Upper lobe of left lung (tissue), 6 donors: Measurements from ENCODE around the gene RRN3. TPM values are rescaled to one million over a fixed set of nuclear protein-coding genes. Genes with fewer than 3 reads are reported as not detected.
A peak's percentile ranks its signal among the peaks of the same experiment; 100 is the strongest.
"Not testable (repeated sequence)": the region's sequence is repeated elsewhere in the genome, so short reads cannot be mapped to it uniquely, and the experiment has no call there.

Experiments
- ATAC-seq, 2 donors: fragments of 200-7000 bp; cut with Tn5 transposase; one replicate each; pipeline ENCODE4 v1.9.1; 2022; ENCODE audit warnings: mild to moderate bottlenecking in 2 of 2, moderate library complexity in 2 of 2; ENCODE audit not compliant: low FRiP score in 2 of 2
- DNase-seq, 2 donors: peaks; one replicate each; pipeline ENCODE4 v3.0.0-alpha.2; 2019 to 2020
- H3K27ac ChIP-seq, 4 donors: fragments of 200-600 bp; sonication (generic); one replicate each; pipeline ENCODE4 v1.5.1; 2016 to 2019
- H3K27me3 ChIP-seq, 4 donors: fragments of 200-600 bp; sonication (generic); one replicate each; pipeline ENCODE4 v1.5.1; 2017 to 2019
- H3K36me3 ChIP-seq, 4 donors: fragments of 200-600 bp; sonication (generic); one replicate each; pipeline ENCODE4 v1.5.1; 2016 to 2019
- H3K4me1 ChIP-seq, 4 donors: fragments of 200-600 bp; sonication (generic); one replicate each; pipeline ENCODE4 v1.5.1; 2018 to 2019
- H3K4me3 ChIP-seq, 4 donors: fragments of 200-600 bp; sonication (generic); one replicate each; pipeline ENCODE4 v1.5.1; 2017 to 2019; ENCODE audit warnings: mild to moderate bottlenecking in 2 of 4, moderate library complexity in 1 of 4
- H3K9me3 ChIP-seq, 4 donors: fragments of 200-600 bp; sonication (generic); one replicate each; pipeline ENCODE4 v1.5.1; 2018 to 2019
- CTCF ChIP-seq, 6 experiments: fragments of 450-650 bp in 4 of 6; fragments of 200-600 bp in 2 of 6; sonication (generic) in 2 of 6; IDR thresholded peaks; one replicate each; pipeline ENCODE4 v1.5.1; 2016 to 2019; ENCODE audit warnings: antibody characterized with exemption in 6 of 6
- EP300 ChIP-seq, 4 donors: sonication (generic); formaldehyde crosslinking; IDR thresholded peaks; one replicate each; pipeline ENCODE4 v1.5.1; 2017; ENCODE audit warnings: antibody characterized with exemption in 4 of 4, control low read depth in 2 of 4
- POLR2A ChIP-seq, 4 donors: fragments of 450-650 bp; IDR thresholded peaks; one replicate each; pipeline ENCODE4 v1.5.1; 2016 to 2017; ENCODE audit warnings: antibody characterized with exemption in 4 of 4, mild to moderate bottlenecking in 2 of 4
- POLR2AphosphoS5 ChIP-seq, 2 donors: sonication (generic); formaldehyde crosslinking; IDR thresholded peaks; one replicate each; pipeline ENCODE4 v1.5.1; 2017; ENCODE audit warnings: antibody characterized with exemption in 2 of 2
- WGBS, 2 donors: methylation state at CpG; one replicate each; pipeline ENCODE4 v1.1.5; 2017 to 2018; 5-methylcytosine and 5-hydroxymethylcytosine counted together
- total RNA-seq, 6 donors: library from RNA; depleted of rRNA in 4 of 6; stranded (reverse); fragments of >200 nt in 4 of 6; gene quantifications; one replicate each; pipeline versions ENCODE4 v1.1.0 to v1.2.1, GENCODE V29; 2016 to 2021
- donor health status: DM: no; HTN: no; CAD: no; lungs with moderate emphysema.
- donor health status: DM: no; HTN: yes; CAD: no; lungs with severe emphysema.

The RRN3 gene
- total RNA-seq, 6 donors from 2014 or later: 13.7 to 23.6 (median 22.3) TPM

DNA sequence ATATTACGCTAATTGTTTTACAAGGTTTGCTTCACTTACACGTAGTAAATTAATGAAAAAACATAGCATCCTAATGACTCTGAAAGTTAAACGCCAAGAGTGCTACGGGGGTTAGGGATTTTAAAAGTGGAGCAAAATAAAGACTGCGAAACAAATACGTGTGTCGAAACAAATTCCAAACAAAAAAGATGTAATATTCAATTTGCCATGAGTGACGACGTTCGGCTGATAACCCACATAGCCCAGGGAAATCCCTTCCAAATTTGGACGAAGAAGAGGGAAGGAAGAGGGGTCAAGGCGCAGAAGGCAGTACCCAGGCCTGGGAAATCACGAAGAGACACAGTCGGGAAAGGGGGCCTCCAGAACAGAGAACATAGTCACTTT lies 509 bp downstream of the RRN3 start:
- 9% methylated on average over 14 of the region's 14 CpGs for WGBS, 2 donors
- not testable (repeated sequence) for H3K27me3 ChIP-seq, H3K9me3 ChIP-seq, DNase-seq, ATAC-seq
- Histone ChIP-seq H3K4me1 (peaks cover 12 to 19% (median 13%) of the 10 kb centered on the region in 4 donors), H3K27ac (peak overlapping the region; percentile 81 to 88 (median 88)), H3K4me3 (peak overlapping the region; percentile 60 to 74 (median 66)), H3K36me3 (peaks cover 0 to 30% (median 8%) of the 10 kb centered on the region in 4 donors)

DNA sequence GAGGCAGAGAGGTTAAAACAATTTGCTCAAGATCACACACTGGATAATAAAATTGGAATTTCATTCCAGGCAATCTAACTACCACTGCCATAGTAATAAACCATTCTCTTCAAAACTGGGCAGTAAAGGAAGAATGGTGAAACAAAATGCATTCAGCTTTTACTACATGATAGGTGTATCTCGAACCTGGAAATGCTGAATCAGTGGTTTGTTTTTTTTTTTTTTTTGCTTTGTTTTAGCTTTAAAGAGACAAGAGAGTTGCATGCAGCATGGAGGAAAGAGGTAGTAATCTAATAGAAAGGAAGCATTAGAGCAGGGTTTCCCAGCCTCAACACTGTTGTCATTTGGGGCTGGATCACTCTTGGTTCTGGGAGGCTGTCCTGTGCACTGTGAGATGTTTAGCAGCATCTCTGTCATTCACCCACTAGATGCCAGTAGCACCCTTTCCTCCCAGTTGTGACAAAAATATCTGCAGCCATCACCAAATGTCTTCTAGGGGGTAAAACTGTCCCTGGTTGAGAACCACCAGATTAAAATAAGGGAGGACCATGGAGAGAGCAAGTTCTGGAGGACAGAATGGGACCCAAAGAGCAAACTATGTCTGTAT lies 3.3 kb downstream of the RRN3 start:
- peaks cover 3 to 43% (median 9%) of the 10 kb centered on the region in 4 donors for H3K36me3 ChIP-seq
- H3K27ac ChIP-seq, ATAC-seq, H3K4me3 ChIP-seq, DNase-seq, H3K27me3 ChIP-seq, H3K9me3 ChIP-seq: not testable (repeated sequence)
- H3K4me1 ChIP-seq: peaks cover 12 to 19% (median 13%) of the 10 kb centered on the region in 4 donors
- WGBS, 2 donors: 89 to 93% methylated on average over 1 of the region's 1 CpG

- DNase-seq, H3K27me3 ChIP-seq, H3K4me3 ChIP-seq, ATAC-seq, H3K4me1 ChIP-seq, H3K9me3 ChIP-seq, H3K27ac ChIP-seq: not testable (repeated sequence)
- H3K36me3 ChIP-seq: peaks cover 7 to 77% (median 31%) of the 10 kb centered on the region in 4 donors
- WGBS, 2 donors: 85 to 89% methylated on average over 3 of the region's 3 CpGs
Measured at GRCh38 chr16:15082788-15083187, 11.3 kb downstream of the RRN3 start.

GRCh38 chr16:15080883-15081282 lies 13.2 kb downstream of the RRN3 start:
- not testable (repeated sequence) for H3K9me3 ChIP-seq, H3K27ac ChIP-seq, ATAC-seq, DNase-seq, H3K4me1 ChIP-seq, H3K4me3 ChIP-seq, H3K27me3 ChIP-seq
- WGBS, 2 donors: 92 to 95% methylated on average over 1 of the region's 1 CpG
- H3K36me3 ChIP-seq: peaks cover 8 to 83% (median 35%) of the 10 kb centered on the region in 4 donors

DNA sequence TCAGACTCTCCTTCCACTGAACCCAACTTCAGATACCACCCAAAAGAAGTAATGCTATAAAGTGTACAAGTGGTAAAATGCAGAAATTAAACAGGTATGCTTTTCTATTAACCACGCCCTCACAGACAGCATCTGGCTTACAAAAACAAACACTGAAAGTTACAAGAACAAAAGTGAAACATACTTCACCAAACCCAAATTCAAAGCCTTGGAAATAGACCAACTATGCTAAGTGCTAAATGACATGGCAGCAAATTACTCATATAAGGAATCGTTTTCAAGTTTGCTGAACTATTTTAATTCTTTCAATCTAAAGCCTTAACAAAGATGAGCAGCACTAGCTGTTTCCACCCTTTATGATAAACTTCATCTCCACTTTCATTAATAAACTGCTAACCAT lies 17.9 kb downstream of the RRN3 start:
- not testable (repeated sequence) for H3K27ac ChIP-seq, H3K9me3 ChIP-seq, ATAC-seq, H3K4me1 ChIP-seq, H3K4me3 ChIP-seq, H3K27me3 ChIP-seq, DNase-seq
- peaks cover 16 to 75% (median 35%) of the 10 kb centered on the region in 4 donors for H3K36me3 ChIP-seq
- WGBS, 2 donors: 56 to 61% methylated on average over 2 of the region's 2 CpGs

- WGBS, 2 donors: 93 to 96% methylated on average over 6 of the region's 6 CpGs
- H3K36me3 ChIP-seq: peaks cover 21 to 78% (median 45%) of the 10 kb centered on the region in 4 donors
- no peak overlapping the region for H3K4me3 ChIP-seq
- no peaks in the 10 kb centered on the region for H3K9me3 ChIP-seq
- H3K27me3 ChIP-seq: no peaks in the 10 kb centered on the region
- no peak for TF ChIP-seq CTCF (IDR thresholded peaks at IDR 0.05)
- TF ChIP-seq POLR2AphosphoS5 (IDR thresholded peaks at IDR 0.05): no peak
- no peak for TF ChIP-seq EP300 (IDR thresholded peaks at IDR 0.05)
- no peak for TF ChIP-seq POLR2A (IDR thresholded peaks at IDR 0.05)
- ATAC-seq (no peak), DNase-seq (no peak)
- no peak overlapping the region for H3K27ac ChIP-seq
- no peaks in the 10 kb centered on the region for H3K4me1 ChIP-seq
Measured at GRCh38 chr16:15073101-15073500, 21.0 kb downstream of the RRN3 start.

- not testable (repeated sequence) for H3K27me3 ChIP-seq, DNase-seq, H3K27ac ChIP-seq, H3K4me1 ChIP-seq, H3K9me3 ChIP-seq, H3K4me3 ChIP-seq
- H3K36me3 ChIP-seq: peaks cover 24 to 75% (median 44%) of the 10 kb centered on the region in 4 donors
- WGBS, 2 donors: 60 to 61% methylated on average over 16 of the region's 16 CpGs
- peak; percentile 72 to 88 for ATAC-seq
- TF ChIP-seq CTCF (IDR thresholded peaks at IDR 0.05): peak in 2 of 6 experiments; percentile 29 to 52
Measured at GRCh38 chr16:15071916-15072769, 21.9 kb downstream of the RRN3 start.

- not testable (repeated sequence) for H3K4me1 ChIP-seq, H3K27me3 ChIP-seq, H3K4me3 ChIP-seq, ATAC-seq, DNase-seq, H3K9me3 ChIP-seq, H3K27ac ChIP-seq
- H3K36me3 ChIP-seq: peaks cover 24 to 73% (median 42%) of the 10 kb centered on the region in 4 donors
- WGBS, 2 donors: 75 to 82% methylated on average over 4 of the region's 4 CpGs
Measured at GRCh38 chr16:15071013-15071412, 23.1 kb downstream of the RRN3 start.

GRCh38 chr16:15066690-15067089 lies 27.4 kb downstream of the RRN3 start:
- H3K27me3 ChIP-seq, H3K4me3 ChIP-seq, H3K9me3 ChIP-seq, ATAC-seq, DNase-seq, H3K27ac ChIP-seq, H3K4me1 ChIP-seq: not testable (repeated sequence)
- peaks cover 17 to 77% (median 45%) of the 10 kb centered on the region in 4 donors for H3K36me3 ChIP-seq
- WGBS, 2 donors: 89% methylated on average over 8 of the region's 8 CpGs; no CpG with 5 or more reads in 1 of the 2 donors

DNA sequence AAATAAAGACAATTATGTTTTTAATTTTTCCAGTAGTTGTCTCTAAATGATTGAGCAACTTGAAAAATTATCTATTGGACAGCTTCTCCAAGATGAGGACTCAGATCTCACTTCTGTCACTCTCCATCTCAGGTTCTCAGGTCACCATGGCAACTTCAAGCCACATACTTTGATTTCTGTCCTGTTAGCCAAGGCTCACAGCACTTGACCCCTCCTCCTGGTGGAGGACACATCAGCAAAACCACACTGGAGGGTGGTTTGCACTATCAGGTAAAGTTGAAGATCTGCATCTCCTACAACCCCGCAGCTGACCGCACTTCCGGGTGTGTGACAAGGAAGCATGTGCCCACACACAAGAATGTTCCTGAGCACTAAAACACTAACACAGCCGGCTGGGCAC lies 28.1 kb downstream of the RRN3 start:
- H3K4me1 ChIP-seq, H3K27ac ChIP-seq, H3K9me3 ChIP-seq, DNase-seq, H3K27me3 ChIP-seq, H3K4me3 ChIP-seq, ATAC-seq: not testable (repeated sequence)
- H3K36me3 ChIP-seq: peaks cover 23 to 81% (median 50%) of the 10 kb centered on the region in 4 donors
- WGBS, 2 donors: 100% methylated on average over 4 of the region's 4 CpGs; no CpG with 5 or more reads in 1 of the 2 donors
